GM21825 (cell line): Measurements from ENCODE around the gene IL21R.
A peak's percentile ranks its signal among the peaks of the same experiment; 100 is the strongest.
"Not testable (repeated sequence)": the region's sequence is repeated elsewhere in the genome, so short reads cannot be mapped to it uniquely, and the experiment has no call there.

ENCODE experiments used
- ATAC-seq: cut with Tn5 transposase; IDR thresholded peaks from one replicate; pipeline ENCODE4 v1.9.1; 2021; ENCODE audit warnings: mild to moderate bottlenecking, moderate library complexity; ENCODE audit not compliant: unreplicated experiment

Gene IL21R

GRCh38 chr16:27426423-27427408 lies 24.7 kb downstream of the IL21R start:
- ATAC-seq: peak; percentile 59

- no peak for ATAC-seq
Measured at GRCh38 chr16:27427538-27427937, 25.6 kb downstream of the IL21R start.

GRCh38 chr16:27428026-27428785 lies 26.2 kb downstream of the IL21R start:
- no peak for ATAC-seq

- ATAC-seq: no peak
Measured at GRCh38 chr16:27429330-27429871, 27.4 kb downstream of the IL21R start.

- ATAC-seq: no peak
Measured at GRCh38 chr16:27429981-27430441, 28.0 kb downstream of the IL21R start.

- no peak for ATAC-seq
Measured at GRCh38 chr16:27430512-27430911, 28.5 kb downstream of the IL21R start.

- ATAC-seq: no peak
Measured at GRCh38 chr16:27430923-27431484, 29.0 kb downstream of the IL21R start.

GRCh38 chr16:27431773-27432532 lies 30.0 kb downstream of the IL21R start:
- no peak for ATAC-seq

GRCh38 chr16:27432558-27432957 lies 30.6 kb downstream of the IL21R start:
- ATAC-seq: no peak

GRCh38 chr16:27433191-27433590 lies 31.2 kb downstream of the IL21R start:
- ATAC-seq: not testable (repeated sequence)

GRCh38 chr16:27433636-27434035 lies 31.7 kb downstream of the IL21R start:
- no peak for ATAC-seq

- ATAC-seq: no peak
Measured at GRCh38 chr16:27434141-27435051, 32.4 kb downstream of the IL21R start.

GRCh38 chr16:27435146-27435545 lies 33.2 kb downstream of the IL21R start:
- ATAC-seq: not testable (repeated sequence)

- no peak for ATAC-seq
Measured at GRCh38 chr16:27436065-27436464, 34.1 kb downstream of the IL21R start.

- no peak for ATAC-seq
Measured at GRCh38 chr16:27436921-27437650, 35.1 kb downstream of the IL21R start.

GRCh38 chr16:27437946-27438345 lies 36.0 kb downstream of the IL21R start:
- ATAC-seq: no peak

GRCh38 chr16:27439271-27440018 lies 37.5 kb downstream of the IL21R start:
- no peak for ATAC-seq

GRCh38 chr16:27441276-27441675 lies 39.3 kb downstream of the IL21R start:
- ATAC-seq: no peak
